Activated gamma-delta T cell treated with Interleukin-2 at 50 U/mL for 16 hours (primary cell): Measurements from ENCODE around the gene IDUA.
"Not testable (repeated sequence)": the region's sequence is repeated elsewhere in the genome, so short reads cannot be mapped to it uniquely, and the experiment has no call there.

ENCODE experiments used
- DNase-seq: peaks from one replicate; pipeline ENCODE4 v3.0.0-alpha.2; 2020

IDUA gene

DNA sequence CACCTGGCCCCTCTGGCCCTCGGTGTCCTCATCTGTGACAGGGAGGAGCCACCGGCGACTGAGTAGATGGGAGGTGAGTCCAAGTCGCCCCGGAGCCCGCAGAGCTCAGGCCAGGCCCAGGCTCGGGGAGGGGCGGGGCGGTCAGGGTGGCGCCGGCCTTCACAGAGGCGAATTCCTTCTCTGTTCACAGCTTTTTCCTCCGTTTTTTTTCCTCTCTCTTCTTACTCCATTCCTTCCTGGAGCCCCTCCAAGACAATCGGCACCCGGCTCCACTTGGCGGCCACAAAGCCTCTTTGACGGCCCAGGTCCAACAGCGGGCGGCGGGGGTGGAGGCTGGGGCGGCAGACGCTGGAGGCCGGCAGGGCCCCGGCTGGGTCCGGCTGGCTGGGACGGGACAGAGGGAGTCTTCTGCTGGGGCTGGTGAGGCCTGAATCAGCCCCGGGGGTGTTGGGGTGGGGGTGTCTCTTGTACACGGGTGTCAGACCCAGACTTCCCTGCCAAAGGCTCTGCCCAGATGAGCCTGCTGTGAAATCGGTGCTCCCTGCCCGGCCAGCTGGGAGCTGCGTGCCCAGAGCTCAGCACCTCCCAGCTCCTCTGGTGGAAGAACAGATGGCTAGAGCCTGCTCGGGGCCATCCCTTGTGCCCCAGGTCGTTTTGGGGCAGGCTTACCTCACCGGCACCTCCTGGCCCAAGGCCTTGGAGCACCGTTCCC, 47.2 kb downstream of the IDUA start:
- DNase-seq = no peak

DNA sequence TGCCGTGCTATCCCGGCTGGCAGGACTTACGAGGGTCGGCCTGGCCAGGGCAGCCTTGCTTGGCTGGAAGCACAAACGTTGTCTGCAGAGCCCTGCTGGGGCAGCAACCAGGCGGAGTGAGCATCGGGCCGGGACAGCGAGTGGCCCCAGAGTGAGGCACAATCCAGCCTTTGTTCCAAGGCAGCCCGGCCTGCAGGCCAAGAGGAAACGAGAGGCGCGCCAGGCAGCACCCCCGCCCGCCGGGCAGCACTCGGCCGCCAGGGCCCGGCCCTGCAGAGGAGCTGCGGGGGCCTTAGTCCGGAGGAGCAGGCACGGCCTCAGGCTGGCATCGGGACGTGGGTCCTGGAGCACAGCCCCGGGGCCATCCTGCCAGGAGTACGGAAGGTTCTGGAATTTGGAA, 48.7 kb downstream of the IDUA start:
- no peak for DNase-seq

DNA sequence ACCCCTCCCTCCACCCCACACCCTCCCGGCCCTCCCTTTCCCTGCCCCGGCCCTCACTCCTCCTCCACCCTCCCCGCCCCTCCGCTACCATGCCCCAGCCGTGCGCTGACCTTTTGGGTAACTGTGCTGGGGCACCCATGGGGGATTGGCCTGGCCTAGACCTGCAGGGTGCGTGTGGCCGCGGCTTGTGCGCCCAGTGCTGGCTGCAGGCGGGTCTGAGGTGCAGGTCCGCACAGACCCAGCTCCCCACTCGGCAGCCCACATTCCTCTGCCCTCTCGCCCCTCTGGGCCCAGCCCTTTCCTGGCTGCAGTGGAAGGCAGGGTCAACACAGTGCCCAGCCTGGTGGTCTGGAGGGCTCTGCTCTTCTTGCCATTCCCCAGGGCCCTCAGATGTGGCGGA, 49.3 kb downstream of the IDUA start:
- DNase-seq = no peak

DNA sequence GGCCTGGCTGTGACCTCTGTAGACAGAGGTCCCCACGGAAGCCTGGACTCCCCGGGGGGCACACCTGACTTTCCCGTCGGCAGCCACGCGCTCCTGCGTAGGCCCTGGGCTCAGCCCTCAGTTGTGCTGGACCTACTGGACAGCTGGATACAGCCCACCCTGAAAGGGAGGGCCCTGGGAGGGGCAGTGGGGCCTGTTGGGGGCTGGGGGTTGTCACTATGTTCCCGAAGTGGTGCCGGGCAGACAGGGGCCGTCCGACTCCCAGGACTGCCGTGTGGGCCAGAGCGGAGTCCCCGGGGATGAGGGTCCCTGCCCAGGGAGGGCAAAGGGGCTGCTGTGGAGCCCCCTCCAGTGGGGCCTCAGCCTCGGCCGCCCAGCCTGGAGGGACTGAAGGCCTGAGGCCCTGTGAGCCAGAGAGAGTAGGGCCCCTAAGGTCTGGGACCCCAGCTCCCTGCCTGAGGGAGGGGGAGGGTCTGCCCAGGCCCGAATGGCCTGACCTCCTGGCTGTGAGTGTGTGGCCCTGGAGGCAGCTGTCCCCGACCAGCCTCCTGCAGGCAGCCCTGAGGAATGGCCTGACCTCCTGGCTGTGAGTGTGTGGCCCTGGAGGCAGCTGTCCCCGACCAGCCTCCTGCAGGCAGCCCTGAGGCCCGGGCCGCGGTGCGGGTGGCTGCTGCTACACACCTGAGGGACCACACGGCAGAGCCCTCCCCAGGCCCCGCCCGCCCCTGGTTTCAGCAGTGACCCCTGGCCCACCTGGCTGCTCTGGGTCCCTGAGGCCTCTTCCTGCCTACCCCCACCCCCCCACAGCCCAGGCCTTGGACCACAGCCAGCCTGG, 50.3 kb downstream of the IDUA start:
- DNase-seq = no peak

DNA sequence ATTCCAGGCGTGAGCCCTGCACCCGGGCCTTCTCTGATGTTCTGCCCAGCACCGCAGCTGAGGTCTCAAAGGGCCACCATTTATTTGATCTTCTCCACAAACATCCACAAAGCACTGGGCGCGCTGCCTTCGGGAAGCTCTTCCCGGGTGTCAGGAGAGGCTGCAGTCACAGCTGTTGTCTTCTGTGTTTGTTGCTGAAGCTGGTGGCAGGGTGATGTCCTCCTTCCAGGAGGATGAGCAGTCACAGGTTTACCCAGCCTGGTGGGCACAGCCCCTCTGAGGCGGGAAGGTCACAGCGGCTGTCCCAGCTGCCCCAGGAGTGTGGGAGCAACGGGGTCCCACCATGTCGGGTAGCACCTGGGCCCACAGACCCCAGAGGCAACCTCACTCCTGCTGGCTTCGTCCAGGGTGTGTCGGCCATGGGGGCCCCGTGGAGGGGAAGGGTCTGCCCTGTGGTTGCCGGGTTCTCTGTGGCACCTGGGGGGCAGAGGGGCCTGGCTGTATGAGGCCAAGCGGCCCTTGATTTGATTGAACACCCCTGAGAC, 52.2 kb downstream of the IDUA start:
- DNase-seq = no peak

DNA sequence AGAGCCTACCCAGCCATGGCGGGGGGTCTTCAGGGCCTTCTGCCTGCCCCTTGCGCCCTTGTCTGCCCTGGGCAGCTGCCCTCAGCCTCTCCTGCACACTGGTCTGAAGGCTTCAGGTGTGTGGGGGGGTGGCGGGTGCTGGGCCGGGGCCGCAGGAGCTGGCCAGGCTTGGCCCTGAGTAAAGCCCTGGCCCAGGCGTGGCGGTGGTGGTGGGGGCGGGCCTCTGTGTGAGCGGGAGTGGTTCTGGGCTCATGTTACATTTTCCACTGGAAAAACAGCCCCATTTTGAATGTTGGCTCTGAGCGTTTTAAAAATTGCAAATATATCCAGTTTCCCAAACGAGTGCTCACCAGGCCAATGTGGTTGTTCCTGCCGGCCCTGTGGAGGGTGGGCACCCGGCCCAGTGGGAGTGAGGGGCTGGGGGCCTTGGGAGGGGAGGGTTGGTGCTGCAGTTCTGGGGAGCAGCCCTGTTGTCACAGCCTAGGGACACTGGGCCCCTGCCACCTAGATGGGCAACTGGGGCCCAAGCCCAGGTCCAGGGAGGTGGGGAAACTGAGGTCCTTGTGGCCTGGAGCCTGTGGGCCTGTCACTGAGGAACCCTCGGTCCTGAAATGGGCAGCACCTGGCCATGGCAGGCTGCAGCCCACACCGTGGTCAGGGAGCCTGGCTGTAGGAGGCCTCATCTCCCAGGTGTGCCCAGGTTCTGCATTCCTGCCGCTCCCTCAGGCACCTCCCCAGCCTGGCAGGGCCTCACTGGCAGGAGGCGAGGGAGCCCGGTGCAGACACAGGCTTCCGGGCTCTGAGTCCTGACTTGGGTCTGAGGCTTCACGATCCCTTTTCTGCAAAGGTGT, 52.9 kb downstream of the IDUA start:
- no peak for DNase-seq

DNA sequence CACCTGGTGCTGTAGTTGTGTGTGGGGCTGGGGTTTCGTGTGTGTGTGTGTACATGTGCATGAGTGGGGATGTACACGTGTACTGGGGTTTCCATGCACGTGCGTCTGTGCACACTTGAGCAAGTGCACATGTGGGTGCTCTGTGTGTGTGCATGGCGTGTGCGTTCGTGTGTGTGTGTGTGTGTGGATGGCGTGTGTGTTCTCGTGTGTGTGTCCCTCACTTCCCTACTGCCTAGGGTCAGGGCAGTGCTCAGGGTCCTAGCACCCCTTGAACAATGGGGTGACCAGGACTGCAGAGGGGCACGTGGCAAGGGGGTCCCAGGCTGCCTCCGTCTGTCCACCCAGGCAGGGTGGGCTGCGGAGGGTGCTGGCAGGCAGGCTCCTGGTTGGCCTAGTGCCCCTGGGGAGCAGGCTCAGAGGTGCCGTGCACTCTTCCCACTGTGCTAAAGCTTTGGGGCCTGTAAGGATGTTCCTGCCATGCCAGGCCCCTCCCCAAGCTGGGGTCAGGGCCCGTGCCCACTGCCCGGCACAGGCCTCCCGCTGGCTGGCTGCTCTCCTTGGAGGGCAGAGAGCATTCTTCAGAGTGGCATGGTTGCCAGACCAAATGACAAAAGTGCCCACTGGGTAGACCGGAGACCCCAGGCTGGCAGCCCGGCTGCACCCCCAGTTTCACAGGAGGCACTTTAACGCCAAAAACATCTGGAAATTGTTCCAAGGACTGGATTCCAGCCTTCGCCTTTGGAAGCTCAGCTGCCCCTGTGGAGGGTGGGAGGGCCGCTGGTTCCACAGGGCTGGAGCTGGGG, 53.7 kb downstream of the IDUA start:
- no peak for DNase-seq

DNA sequence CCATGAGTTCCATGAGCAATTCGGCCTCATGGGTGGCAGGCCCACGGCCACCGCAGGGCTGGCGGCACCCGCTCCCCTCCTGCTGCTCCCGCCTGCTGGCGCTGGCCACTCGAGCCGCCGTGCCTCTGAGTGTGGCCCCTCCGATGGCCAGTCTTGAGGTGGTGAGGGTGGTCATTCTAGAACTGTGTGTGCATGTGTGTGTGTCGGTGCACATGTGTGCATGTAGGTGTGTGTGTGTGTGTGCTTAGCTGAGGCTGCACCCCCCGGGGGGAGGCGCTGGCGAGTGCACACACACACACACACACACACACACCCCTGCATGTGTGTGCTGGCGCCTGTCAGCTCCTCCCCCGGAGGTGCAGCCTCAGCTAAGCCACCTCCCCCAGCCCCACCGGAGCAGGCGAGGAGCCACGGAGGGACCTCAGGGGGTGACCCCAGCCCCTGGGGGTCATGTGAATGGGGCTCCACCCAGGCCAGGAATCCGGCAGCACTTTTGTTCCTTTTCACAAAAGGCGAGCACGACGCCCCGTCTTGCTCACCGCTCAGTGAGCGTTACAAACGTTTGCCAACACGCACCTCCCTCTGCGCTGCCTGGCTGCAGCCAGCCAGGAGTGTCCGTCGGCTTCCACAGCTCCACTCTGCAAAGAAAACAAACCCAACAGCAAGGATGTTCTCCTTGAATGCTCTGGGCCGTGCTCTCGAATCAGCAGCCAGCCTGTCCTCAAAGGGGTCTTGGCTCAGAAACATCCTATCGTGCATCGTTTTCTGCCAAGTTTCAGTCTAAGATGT, 54.5 kb downstream of the IDUA start:
- no peak for DNase-seq

DNA sequence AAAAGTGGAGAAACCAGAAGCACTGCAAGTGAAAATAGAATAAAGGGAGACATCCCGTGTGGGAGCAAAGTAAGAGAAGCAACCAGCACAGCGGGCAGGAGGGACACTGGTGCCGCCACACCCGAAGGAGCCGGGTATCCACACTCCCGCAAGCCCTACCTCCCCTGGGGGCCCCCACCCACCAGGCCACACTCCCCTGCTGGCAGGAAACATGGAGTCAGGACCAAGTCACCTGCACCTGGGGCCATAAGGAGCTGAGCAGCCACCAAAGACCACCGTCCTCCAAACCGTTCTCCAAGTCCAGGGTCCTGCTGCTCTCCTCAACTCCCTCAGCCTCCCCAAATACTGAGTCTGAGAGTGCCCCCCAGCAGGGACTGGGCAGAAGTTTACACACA, 55.1 kb downstream of the IDUA start:
- DNase-seq = no peak

DNA sequence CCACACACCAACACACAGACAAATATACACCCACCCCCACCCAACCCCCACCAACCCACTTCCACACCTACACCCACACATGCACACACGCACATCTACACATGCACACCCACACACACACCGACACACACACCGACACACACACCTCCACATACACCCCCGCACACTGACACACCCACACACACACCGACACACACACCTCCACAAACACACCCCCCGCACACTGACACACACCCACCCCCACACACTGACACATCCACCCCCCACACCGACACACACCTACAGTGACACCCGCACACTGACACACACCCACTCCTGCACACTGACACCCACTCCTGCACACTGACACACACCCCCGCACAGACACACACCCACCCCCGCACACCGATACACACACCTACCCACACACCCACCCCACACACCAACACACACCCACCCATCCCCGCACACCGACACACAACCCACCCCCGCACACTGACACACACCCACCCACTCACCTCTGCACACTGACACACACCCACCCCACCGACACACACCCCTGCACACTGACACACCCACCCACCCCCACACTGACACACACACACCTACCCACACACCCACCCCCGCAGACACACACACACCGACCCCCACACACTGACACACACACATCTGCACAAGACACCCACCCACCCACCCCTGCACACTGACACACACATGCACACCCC, 55.7 kb downstream of the IDUA start:
- no peak for DNase-seq

DNA sequence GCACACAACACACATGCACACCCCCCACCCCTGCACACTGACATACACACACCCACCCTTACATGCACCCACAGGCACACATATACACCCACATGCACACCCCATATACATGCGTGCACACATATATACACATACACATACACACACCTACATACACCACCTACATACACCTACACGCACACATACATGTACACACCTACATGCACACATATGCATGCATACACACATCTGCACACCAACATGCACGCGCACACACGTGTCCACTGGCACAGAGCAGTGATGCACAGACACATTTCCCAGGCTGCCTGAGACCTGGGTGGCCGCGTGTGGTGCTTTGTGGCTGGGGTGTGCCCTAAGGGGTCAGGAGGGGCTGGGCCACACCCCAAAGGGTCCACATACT, 56.3 kb downstream of the IDUA start:
- DNase-seq = no peak

DNA sequence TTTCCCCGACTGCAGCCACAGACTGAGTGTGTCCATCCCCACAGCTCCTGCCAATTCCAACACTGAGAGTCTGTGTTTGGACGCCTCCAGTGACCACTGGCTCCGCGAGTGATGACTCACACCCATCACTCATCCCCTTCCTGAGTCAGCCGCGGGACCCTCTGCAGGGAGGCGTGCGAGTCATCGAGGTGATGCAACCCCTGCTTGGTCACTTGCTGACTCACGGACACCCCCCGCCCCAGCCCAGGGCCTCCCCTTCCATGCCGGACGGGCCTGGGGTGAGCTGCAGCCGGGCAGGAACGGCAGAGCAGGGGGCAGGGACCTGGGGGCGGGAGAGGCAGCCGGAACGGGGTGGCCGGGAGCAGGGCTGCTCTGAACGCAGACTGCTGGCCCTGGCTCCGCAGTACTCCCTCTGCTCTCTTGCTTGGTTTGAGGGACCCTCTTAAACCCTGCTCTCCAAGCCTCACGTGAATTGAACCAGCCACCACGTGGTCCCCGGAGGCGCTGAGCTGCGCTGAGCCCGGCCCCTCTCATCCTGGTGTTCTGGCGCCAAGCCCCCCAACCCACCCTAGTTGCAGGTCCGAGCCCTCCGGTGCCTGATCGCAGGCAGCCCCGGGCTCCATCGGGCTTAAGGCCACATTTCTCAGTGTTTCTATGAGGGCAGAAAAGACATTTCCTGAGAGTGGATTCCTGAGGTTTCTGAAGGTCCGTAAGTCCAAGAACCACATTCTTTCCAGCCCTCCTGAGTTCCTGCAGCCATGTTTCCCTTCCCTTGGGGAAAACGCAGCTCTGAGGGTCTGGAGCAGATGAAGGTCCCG, 57.0 kb downstream of the IDUA start:
- DNase-seq = no peak

DNA sequence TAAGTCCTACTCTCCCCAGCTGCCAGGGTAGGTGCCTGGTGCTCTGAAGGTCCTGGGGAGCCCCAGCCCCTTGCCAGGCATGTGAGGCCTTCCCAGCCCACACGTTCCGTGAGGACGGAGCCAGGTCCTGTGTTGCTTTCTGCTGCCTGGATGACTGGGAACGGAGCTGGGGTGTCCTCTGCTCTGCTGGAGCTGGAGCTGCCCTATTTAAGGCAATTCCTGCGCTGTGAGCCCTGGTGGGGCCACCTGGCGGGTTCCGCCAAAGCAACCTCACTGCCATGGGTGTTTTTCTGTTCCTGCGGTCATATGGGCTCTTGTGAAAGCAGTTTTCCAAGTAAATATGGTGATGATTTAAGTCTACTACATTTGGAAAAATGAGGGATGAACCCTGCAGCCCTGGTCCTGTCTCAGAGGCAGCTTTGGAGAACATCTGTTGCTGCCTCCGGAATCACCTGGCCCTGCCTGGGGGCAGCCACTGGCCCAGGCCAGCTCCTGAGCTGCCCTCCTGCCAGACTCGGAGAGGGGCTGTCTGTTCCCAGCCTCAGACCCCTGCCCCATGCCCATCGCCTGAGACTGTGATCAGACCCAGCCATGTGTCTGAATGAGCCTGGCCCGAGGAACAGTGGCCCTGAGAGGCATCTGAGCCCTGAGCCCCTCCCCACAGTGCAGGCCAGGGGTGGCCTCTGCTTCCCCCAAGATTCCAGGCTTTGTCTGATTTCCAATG, 57.8 kb downstream of the IDUA start:
- DNase-seq = no peak

DNA sequence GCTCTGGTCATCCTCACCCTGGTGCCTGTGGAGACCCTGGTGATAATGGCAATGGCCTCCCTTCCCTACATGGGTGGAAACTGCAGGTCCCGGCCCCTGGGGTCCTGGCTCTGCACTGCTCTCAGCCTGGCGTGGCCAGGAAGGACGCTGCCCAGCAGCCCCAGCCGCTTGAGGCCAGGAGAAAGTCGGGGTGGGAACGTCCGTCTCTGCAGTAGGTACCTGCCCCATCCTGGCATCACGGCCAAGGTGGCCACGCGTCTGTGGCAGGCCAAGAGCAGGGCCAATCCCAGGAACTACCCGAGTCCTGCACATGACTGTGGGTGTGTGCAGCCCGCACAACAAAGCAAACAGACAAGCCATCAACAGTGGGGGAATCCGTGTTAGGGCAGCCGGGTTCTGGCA, 58.4 kb downstream of the IDUA start:
- DNase-seq = no peak

DNA sequence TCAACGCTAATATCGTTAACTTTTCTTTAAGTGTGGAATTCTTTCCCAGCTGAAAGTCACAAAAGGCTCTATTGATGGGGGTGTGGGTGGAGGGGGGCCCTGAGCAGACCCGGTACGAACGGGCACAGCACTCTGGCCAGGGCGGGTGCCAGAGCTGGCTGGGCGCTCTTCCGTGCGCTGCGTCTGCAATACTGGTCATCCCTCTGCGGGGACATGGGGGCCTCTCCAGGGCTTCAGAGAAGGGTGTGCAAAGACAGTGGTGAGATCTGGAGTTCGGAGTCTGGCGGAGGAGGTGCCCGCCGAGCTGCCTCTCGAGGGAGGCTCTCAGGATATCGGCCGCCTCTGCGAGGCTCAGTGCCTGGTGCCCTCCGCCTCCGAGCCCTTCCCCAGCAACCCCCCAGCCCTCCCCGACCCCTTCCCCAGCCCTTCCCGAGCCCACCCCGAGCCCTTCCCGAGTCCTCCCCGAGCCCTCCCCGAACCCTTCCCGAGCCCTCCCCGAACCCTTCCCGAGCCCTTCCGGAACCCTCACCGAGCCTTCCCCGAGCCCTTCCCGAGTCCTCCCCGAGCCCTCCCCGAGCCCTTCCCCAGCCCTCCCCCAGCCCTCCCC, 58.9 kb downstream of the IDUA start:
- no peak for DNase-seq

DNA sequence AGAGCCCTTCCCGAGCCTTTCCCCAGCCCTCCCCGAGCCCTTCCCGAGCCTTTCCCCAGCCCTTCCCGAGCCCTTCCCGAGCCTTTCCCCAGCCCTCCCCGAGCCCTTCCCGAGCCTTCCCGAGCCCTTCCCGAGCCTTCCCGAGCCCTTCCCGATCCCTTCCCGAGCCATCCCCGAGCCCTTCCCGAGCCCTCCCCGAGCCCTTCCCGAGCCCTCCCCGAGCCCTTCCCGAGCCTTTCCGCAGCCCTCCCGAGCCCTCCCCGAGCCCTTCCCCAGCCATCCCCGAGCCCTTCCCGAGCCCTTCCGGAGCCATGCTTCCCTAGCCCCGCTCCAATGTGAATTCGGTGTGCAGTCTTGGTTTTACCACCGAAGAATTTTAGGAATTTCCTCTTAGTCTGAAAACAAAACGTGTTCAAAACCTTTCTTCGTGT, 59.8 kb downstream of the IDUA start:
- not testable (repeated sequence) for DNase-seq

DNA sequence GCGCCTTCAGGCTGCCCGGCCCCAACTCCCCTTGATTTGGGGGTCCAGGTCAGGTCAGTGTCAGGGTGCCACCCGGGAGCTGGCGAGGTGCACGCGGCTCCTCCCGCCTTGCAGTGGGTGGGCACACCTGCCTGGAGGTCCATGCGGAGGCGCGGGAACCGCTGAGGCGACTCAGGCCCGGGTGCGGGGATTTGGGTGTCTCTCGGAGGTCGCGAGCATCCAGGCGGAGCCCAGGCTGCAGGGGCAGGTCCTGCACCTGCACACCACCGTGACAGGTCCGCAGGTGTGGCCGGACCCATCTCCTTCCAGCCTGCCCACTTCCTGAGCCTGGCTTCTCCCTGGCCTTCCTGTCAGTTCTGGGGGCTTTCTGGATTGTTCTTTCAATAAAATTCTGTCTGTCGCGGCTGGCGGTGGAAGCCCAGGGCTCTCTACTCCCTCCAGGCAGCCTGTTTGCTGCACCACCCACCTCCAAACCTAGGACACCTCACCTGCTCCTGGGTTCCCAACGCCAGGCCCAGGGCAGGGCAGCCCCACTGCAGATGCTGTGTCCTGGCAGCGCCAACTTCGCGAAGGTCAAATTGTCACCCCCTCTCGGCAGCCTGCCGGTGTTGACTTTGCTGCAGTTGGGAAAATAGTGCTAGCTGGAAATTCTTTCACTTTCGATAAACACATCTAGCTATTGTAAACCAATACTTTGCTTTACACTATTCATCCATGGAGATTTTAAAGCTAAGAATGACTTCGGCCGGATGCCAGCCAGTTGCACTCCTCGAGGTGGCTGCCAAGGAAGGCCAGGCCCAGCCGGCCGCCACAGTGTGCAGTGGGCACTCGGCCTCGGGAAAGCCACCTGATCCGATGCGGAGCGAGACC, 60.5 kb downstream of the IDUA start:
- DNase-seq = no peak
